Mammary epithelial cell (primary cell): ENCODE data around the gene ADAM29.

Experiments used
- EZH2 ChIP-seq: IDR thresholded peaks from 2 replicates; pipeline ENCODE4 v1.6.1; 2012; ENCODE audit warnings: low read length, inconsistent platforms, borderline replicate concordance
- TF ChIP-seq, protein P1 (sequence below), 2 donors: IDR thresholded peaks in 1 of 2; conservative IDR thresholded peaks in 1 of 2; 2 replicates each; pipeline ENCODE4 v1.5.1; 2011 to 2012; ENCODE audit warnings: inconsistent platforms in 2 of 2, low read length in 2 of 2, mild to moderate bottlenecking in 2 of 2, control low read depth in 1 of 2, low read depth in 1 of 2; ENCODE audit not compliant: insufficient read depth in 1 of 2; ENCODE audit errors: extremely low read depth in 1 of 2

DNA sequence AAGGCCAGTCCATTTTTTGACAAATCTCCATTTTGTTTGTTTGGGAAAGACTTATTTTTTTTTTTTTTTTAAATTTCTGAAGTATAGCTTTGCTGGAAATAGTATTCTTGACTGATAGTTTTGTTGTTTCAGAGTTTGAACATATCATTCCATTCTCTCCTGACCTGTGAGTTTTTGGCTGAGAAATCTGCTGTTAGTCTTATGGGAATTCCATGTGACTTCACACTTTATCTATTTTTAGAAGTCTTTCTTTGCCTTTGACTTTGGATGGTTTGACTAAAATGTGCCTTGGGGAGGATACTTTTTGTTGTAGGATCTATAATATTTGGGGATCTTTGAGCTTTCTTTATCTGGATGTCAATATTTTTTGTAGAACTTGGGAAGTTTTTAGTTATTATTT, 10.7 kb upstream of the ADAM29 start:
- TF ChIP-seq, protein P1, sequence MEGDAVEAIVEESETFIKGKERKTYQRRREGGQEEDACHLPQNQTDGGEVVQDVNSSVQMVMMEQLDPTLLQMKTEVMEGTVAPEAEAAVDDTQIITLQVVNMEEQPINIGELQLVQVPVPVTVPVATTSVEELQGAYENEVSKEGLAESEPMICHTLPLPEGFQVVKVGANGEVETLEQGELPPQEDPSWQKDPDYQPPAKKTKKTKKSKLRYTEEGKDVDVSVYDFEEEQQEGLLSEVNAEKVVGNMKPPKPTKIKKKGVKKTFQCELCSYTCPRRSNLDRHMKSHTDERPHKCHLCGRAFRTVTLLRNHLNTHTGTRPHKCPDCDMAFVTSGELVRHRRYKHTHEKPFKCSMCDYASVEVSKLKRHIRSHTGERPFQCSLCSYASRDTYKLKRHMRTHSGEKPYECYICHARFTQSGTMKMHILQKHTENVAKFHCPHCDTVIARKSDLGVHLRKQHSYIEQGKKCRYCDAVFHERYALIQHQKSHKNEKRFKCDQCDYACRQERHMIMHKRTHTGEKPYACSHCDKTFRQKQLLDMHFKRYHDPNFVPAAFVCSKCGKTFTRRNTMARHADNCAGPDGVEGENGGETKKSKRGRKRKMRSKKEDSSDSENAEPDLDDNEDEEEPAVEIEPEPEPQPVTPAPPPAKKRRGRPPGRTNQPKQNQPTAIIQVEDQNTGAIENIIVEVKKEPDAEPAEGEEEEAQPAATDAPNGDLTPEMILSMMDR (conservative IDR thresholded peaks at IDR 0.05 in 1 of 2, IDR thresholded peaks at IDR 0.05 in 1 of 2; ENCODE audit: extremely low read depth in 1 of 2, insufficient read depth in 1 of 2, low read depth in 1 of 2, low read length in 2 of 2), result no peak
- TF ChIP-seq EZH2, result no peak
